Osteocyte (in vitro differentiated cells): ENCODE results near the gene PRKG1. TPM values are rescaled to one million over a fixed set of nuclear protein-coding genes. Genes with fewer than 3 reads are reported as not detected.

ENCODE experiments used
- DNase-seq: peaks from one replicate; pipeline ENCODE4 v3.0.0; 2021; ENCODE audit warnings: mixed read lengths; ENCODE audit not compliant: unreplicated experiment; ENCODE audit errors: extremely low spot score
- H3K27ac Mint-ChIP-seq: one replicate; pipeline ENCODE4 v1.8.0; 2021; ENCODE audit warnings: mild to moderate bottlenecking, mixed read lengths; ENCODE audit not compliant: unreplicated experiment
- H3K27me3 Mint-ChIP-seq: one replicate; pipeline ENCODE4 v1.8.0; 2021; ENCODE audit warnings: mixed read lengths; ENCODE audit not compliant: unreplicated experiment
- H3K36me3 Mint-ChIP-seq: one replicate; pipeline ENCODE4 v1.8.0; 2021; ENCODE audit warnings: mixed read lengths; ENCODE audit not compliant: unreplicated experiment
- H3K4me1 Mint-ChIP-seq: one replicate; pipeline ENCODE4 v1.8.0; 2021; ENCODE audit warnings: mixed read lengths; ENCODE audit not compliant: unreplicated experiment
- H3K4me3 Mint-ChIP-seq: one replicate; pipeline ENCODE4 v1.8.0; 2021; ENCODE audit warnings: mild to moderate bottlenecking, moderate library complexity, mixed read lengths; ENCODE audit not compliant: unreplicated experiment
- H3K9me3 Mint-ChIP-seq: one replicate; pipeline ENCODE4 v1.8.0; 2021; ENCODE audit warnings: mixed read lengths; ENCODE audit not compliant: unreplicated experiment
- CTCF ChIP-seq: fragments of 200-600 bp; sonication (generic); IDR thresholded peaks from 2 replicates; pipeline ENCODE4 v1.5.0; 2021; ENCODE audit warnings: antibody characterized with exemption, mild to moderate bottlenecking, moderate library complexity
- total RNA-seq: library from RNA; stranded (reverse); gene quantifications from 2 replicates; pipeline ENCODE4 v1.2.1, GENCODE V29; 2021

Gene PRKG1
- total RNA-seq, 1 donor from 2014 or later = 10.8 TPM

GRCh38 chr10:52111101-52111891, 1037.0 kb downstream of the PRKG1 start:
- Mint-ChIP-seq H3K9me3 (peaks cover 4% of the 10 kb centered on the region), H3K27ac (no peak overlapping the region), H3K36me3 (no peaks in the 10 kb centered on the region), H3K27me3 (no peaks in the 10 kb centered on the region), H3K4me1 (no peaks in the 10 kb centered on the region), H3K4me3 (no peak overlapping the region)
- no peak for TF ChIP-seq CTCF
- no peak for DNase-seq

GRCh38 chr10:52115823-52116222, 1041.5 kb downstream of the PRKG1 start:
- Mint-ChIP-seq H3K27ac (no peak overlapping the region), H3K27me3 (no peaks in the 10 kb centered on the region), H3K4me3 (no peak overlapping the region), H3K36me3 (no peaks in the 10 kb centered on the region), H3K4me1 (no peaks in the 10 kb centered on the region), H3K9me3 (peaks cover 4% of the 10 kb centered on the region)
- TF ChIP-seq CTCF = no peak
- DNase-seq = no peak

- DNase-seq = no peak
- Mint-ChIP-seq H3K36me3 (no peaks in the 10 kb centered on the region), H3K4me1 (peaks cover 24% of the 10 kb centered on the region), H3K4me3 (no peak overlapping the region), H3K27me3 (no peaks in the 10 kb centered on the region), H3K9me3 (peaks cover 4% of the 10 kb centered on the region), H3K27ac (no peak overlapping the region)
- no peak for TF ChIP-seq CTCF
Measured at GRCh38 chr10:52119507-52119906, 1045.2 kb downstream of the PRKG1 start.

GRCh38 chr10:52121688-52122087, 1047.4 kb downstream of the PRKG1 start:
- no peak for TF ChIP-seq CTCF
- Mint-ChIP-seq H3K9me3 (no peaks in the 10 kb centered on the region), H3K4me1 (peaks cover 24% of the 10 kb centered on the region), H3K4me3 (no peak overlapping the region), H3K36me3 (no peaks in the 10 kb centered on the region), H3K27ac (peak overlapping the region; percentile 73), H3K27me3 (no peaks in the 10 kb centered on the region)
- DNase-seq = no peak

GRCh38 chr10:52128056-52128683, 1053.9 kb downstream of the PRKG1 start:
- H3K9me3 Mint-ChIP-seq = no peaks in the 10 kb centered on the region
- H3K4me3 Mint-ChIP-seq = no peak overlapping the region
- H3K4me1 Mint-ChIP-seq = peaks cover 7% of the 10 kb centered on the region
- no peak for TF ChIP-seq CTCF
- H3K27me3 Mint-ChIP-seq = no peaks in the 10 kb centered on the region
- H3K36me3 Mint-ChIP-seq = no peaks in the 10 kb centered on the region
- H3K27ac Mint-ChIP-seq = no peak overlapping the region
- DNase-seq = no peak
